Endodermal cell (in vitro differentiated cells): ENCODE results near the gene SEC61A2. TPM values are rescaled to one million over a fixed set of nuclear protein-coding genes. Genes with fewer than 3 reads are reported as not detected.

Experiments used
- DNase-seq: peaks from one replicate; pipeline ENCODE4 v3.0.0-alpha.2; 2017
- H3K27ac ChIP-seq: 2 replicates; pipeline ENCODE4 v1.5.1; 2013; ENCODE audit warnings: mild to moderate bottlenecking, low read depth, low read length, moderate library complexity
- H3K27me3 ChIP-seq: 2 replicates; pipeline ENCODE4 v1.6.1; 2013; ENCODE audit warnings: mild to moderate bottlenecking, low read length, moderate library complexity; ENCODE audit not compliant: insufficient read depth, control insufficient read depth, poor library complexity, severe bottlenecking
- H3K36me3 ChIP-seq: 2 replicates; pipeline ENCODE4 v1.7.0; 2013; ENCODE audit warnings: mild to moderate bottlenecking, low read length, moderate library complexity; ENCODE audit not compliant: control insufficient read depth, insufficient read depth
- H3K4me1 ChIP-seq: one replicate; pipeline ENCODE4 v1.7.0; 2013; ENCODE audit warnings: low read length; ENCODE audit not compliant: control insufficient read depth, insufficient read depth
- H3K4me3 ChIP-seq: 2 replicates; pipeline ENCODE4 v1.5.1; 2013; ENCODE audit warnings: mild to moderate bottlenecking, low read length, moderate library complexity
- H3K9ac ChIP-seq: 2 replicates; pipeline ENCODE4 v1.6.1; 2013; ENCODE audit warnings: mild to moderate bottlenecking, low read length, moderate library complexity; ENCODE audit not compliant: poor library complexity, severe bottlenecking; ENCODE audit errors: extremely low read depth
- H3K9me3 ChIP-seq: 2 replicates; pipeline ENCODE4 v1.6.1; 2013; ENCODE audit warnings: mild to moderate bottlenecking, low read length, moderate library complexity; ENCODE audit not compliant: control insufficient read depth
- H3K27ac Mint-ChIP-seq: 2 replicates; pipeline ENCODE4 v1.8.0; 2020; ENCODE audit warnings: mixed read lengths
- H3K27me3 Mint-ChIP-seq: 2 replicates; pipeline ENCODE4 v1.8.0; 2021; ENCODE audit warnings: mild to moderate bottlenecking, mixed read lengths; ENCODE audit not compliant: insufficient read depth
- H3K36me3 Mint-ChIP-seq: 2 replicates; pipeline ENCODE4 v1.8.0; 2020; ENCODE audit warnings: low read depth, mixed read lengths
- H3K4me1 Mint-ChIP-seq: 2 replicates; pipeline ENCODE4 v1.8.0; 2020; ENCODE audit warnings: mixed read lengths
- H3K4me3 Mint-ChIP-seq: 2 replicates; pipeline ENCODE4 v1.8.0; 2020; ENCODE audit warnings: mild to moderate bottlenecking, moderate library complexity, mixed read lengths
- H3K9me3 Mint-ChIP-seq: 2 replicates; pipeline ENCODE4 v1.8.0; 2020; ENCODE audit warnings: mild to moderate bottlenecking, mixed read lengths
- WGBS, 2 experiments: methylation state at CpG; one replicate each; pipeline versions ENCODE4 v1.1.5 to v1.1.7; 2013; ENCODE audit warnings: missing lambda C conversion rate in 2 of 2, mixed read lengths in 1 of 2; ENCODE audit not compliant: insufficient coverage in 1 of 2, insufficient read length in 1 of 2; 5-methylcytosine and 5-hydroxymethylcytosine counted together
- long read RNA-seq, 4 experiments: library from polyadenylated mRNA in 2 of 4; library from RNA in 1 of 4; library from capped mRNA in 1 of 4; stranded (forward) in 3 of 4; unstranded in 1 of 4; transcript quantifications; one replicate each; pipeline ENCODE4 v2.0.0, GENCODE V29; 2020 to 2021; ENCODE audit warnings: inconsistent platforms in 1 of 4
- polyA plus RNA-seq, 2 experiments: library from polyadenylated mRNA; stranded (reverse); fragments of 50-300 nt; gene quantifications; one replicate each; pipeline ENCODE4 v1.2.3, GENCODE V29; 2013
- total RNA-seq, 2 donors: library from RNA; stranded (reverse); fragmentation: NEBNext Ultra II Directional in 1 of 2; extraction: Animal tissue kit (Norgen Biotek cat#: 25700) in 1 of 2; gene quantifications; 2 replicates in 1 of 2; 3 replicates in 1 of 2; pipeline ENCODE4 v1.2.1, GENCODE V29; 2021
- TF ChIP-seq, protein P1 (sequence below): fragments of 200-600 bp; sonication (generic); conservative IDR thresholded peaks from 2 replicates; pipeline ENCODE4 v1.5.0; 2021; ENCODE audit warnings: antibody characterized with exemption, mild to moderate bottlenecking

The SEC61A2 gene
- total RNA-seq: 10 to 100 TPM; 24.4 to 40.5 TPM
- 30.4 TPM for polyA plus RNA-seq (2013, experiment 1 of 2)
- polyA plus RNA-seq (2013, experiment 2 of 2): 34.6 TPM
- long read RNA-seq, experiment 1, partial matches to known transcripts: 6 of 11 reads
- long read RNA-seq, experiment 1, other reads (novel, unspliced or antisense): 3 of 11 reads
- long read RNA-seq, experiment 2, transcript SEC61A2-201 (12 exons, 1,893 nt): major isoform, 53 of 65 reads
- long read RNA-seq, experiment 2, partial matches to known transcripts: 2 of 65 reads
- long read RNA-seq, experiment 2, other reads (novel, unspliced or antisense): 10 of 65 reads
- long read RNA-seq, experiment 3, transcript SEC61A2-201 (12 exons, 1,893 nt): major isoform, 58 of 66 reads
- long read RNA-seq, experiment 3, partial matches to known transcripts: 1 of 66 reads
- long read RNA-seq, experiment 3, other reads (novel, unspliced or antisense): 7 of 66 reads
- long read RNA-seq, experiment 4, transcript SEC61A2-201 (12 exons, 1,893 nt): major isoform, 32 of 40 reads
- long read RNA-seq, experiment 4, partial matches to known transcripts: 2 of 40 reads
- long read RNA-seq, experiment 4, other reads (novel, unspliced or antisense): 5 of 40 reads

DNA sequence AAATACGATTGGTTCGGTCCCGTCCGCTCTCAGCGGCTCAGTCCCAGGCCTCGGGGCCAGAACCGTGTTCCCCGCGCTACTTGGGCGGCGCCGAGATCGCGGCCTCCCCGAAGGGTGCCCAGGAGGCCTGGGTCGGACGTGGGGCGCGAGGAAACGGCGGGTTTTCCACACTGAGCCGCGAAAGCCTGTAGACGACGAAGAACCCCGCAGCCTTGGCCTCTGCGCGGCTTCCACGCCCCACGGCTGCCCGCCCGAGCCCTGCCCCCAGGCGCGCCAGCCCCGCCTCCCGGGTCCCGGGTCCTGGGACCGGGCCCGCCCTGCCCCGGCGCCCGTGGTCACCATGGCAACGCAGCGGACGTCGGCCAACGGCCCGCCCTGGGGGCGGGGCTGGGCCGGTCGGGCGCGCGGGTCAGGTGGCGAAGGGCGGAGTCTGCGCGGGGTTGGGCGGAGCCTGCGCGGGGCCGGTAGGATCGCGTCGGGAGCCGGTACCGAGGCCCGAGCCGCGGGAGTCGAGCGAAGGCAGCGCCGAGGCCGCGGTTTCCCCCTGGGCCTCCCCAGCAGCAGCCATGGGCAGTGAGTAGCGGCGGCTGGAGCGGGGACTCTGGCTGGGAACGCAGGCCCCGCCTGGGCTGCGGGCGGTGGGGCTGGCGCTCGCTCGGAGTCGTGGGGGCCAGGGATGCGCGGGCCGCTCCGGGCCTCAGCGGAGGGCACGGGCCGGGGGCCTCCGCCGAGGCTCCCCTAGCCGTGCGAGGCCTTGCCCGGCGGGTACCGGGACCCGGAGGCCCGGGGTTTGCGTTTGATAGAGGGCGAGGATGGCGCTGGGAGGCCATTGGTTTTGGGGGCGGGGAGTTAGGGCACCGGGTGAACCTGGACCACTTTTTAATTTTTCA lies at the start of gene SEC61A2:
Gene SEC61A2 (plus strand): TSS at position 456 of the 890 bp plus-strand sequence. CDS start 111 bp downstream, at position 567.
- Histone ChIP-seq H3K4me3 (peak within 1 kb of the TSS; percentile 91), H3K9me3 (no peaks in the 10 kb centered on the region), H3K27me3 (no peaks in the 10 kb centered on the region), H3K4me1 (no peaks in the 10 kb centered on the region), H3K9ac (peak within 1 kb of the TSS; percentile 72), H3K27ac (peak within 1 kb of the TSS; percentile 88), H3K36me3 (peaks cover 14% of the 10 kb centered on the region)
- TF ChIP-seq, protein P1, sequence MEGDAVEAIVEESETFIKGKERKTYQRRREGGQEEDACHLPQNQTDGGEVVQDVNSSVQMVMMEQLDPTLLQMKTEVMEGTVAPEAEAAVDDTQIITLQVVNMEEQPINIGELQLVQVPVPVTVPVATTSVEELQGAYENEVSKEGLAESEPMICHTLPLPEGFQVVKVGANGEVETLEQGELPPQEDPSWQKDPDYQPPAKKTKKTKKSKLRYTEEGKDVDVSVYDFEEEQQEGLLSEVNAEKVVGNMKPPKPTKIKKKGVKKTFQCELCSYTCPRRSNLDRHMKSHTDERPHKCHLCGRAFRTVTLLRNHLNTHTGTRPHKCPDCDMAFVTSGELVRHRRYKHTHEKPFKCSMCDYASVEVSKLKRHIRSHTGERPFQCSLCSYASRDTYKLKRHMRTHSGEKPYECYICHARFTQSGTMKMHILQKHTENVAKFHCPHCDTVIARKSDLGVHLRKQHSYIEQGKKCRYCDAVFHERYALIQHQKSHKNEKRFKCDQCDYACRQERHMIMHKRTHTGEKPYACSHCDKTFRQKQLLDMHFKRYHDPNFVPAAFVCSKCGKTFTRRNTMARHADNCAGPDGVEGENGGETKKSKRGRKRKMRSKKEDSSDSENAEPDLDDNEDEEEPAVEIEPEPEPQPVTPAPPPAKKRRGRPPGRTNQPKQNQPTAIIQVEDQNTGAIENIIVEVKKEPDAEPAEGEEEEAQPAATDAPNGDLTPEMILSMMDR: no peak
- H3K27ac Mint-ChIP-seq: peak within 1 kb of the TSS; percentile 42
- H3K4me3 Mint-ChIP-seq: peak within 1 kb of the TSS; percentile 79
- peaks cover 3% of the 10 kb centered on the region for H3K4me1 Mint-ChIP-seq
- H3K9me3 Mint-ChIP-seq: no peaks in the 10 kb centered on the region
- peaks cover 14% of the 10 kb centered on the region for H3K36me3 Mint-ChIP-seq
- no peaks in the 10 kb centered on the region for H3K27me3 Mint-ChIP-seq
- WGBS, 2 experiments: 0 to 1% methylated on average over 34 to 108 of the region's 108 CpGs
- DNase-seq: peak; percentile 98

GRCh38 chr10:12081470-12081869 lies 48.0 kb upstream of the SEC61A2 start:
- H3K27me3 Mint-ChIP-seq: no peaks in the 10 kb centered on the region
- H3K9me3 Mint-ChIP-seq: no peaks in the 10 kb centered on the region
- no peaks in the 10 kb centered on the region for H3K27me3 ChIP-seq
- H3K4me3 ChIP-seq: no peak overlapping the region
- no peak overlapping the region for H3K4me3 Mint-ChIP-seq
- no peaks in the 10 kb centered on the region for H3K4me1 ChIP-seq
- H3K36me3 ChIP-seq: peaks cover 34% of the 10 kb centered on the region
- H3K4me1 Mint-ChIP-seq: no peaks in the 10 kb centered on the region
- 90 to 91% methylated on average over 4 to 8 of the region's 8 CpGs for WGBS, 2 experiments
- H3K36me3 Mint-ChIP-seq: peaks cover 56% of the 10 kb centered on the region
- no peaks in the 10 kb centered on the region for H3K9me3 ChIP-seq
- DNase-seq: peak; percentile 59
- H3K27ac Mint-ChIP-seq: no peak overlapping the region
- no peak overlapping the region for H3K27ac ChIP-seq
- no peak overlapping the region for H3K9ac ChIP-seq
- TF ChIP-seq, protein P1: no peak

- DNase-seq: no peak
- H3K4me1 Mint-ChIP-seq: no peaks in the 10 kb centered on the region
- no peaks in the 10 kb centered on the region for H3K9me3 ChIP-seq
- no peak overlapping the region for H3K4me3 Mint-ChIP-seq
- TF ChIP-seq, protein P1: no peak
- H3K27me3 Mint-ChIP-seq: no peaks in the 10 kb centered on the region
- H3K4me3 ChIP-seq: no peak overlapping the region
- H3K4me1 ChIP-seq: no peaks in the 10 kb centered on the region
- H3K27me3 ChIP-seq: no peaks in the 10 kb centered on the region
- no peaks in the 10 kb centered on the region for H3K9me3 Mint-ChIP-seq
- WGBS, 2 experiments: 89 to 100% methylated on average over 5 to 6 of the region's 6 CpGs
- no peak overlapping the region for H3K9ac ChIP-seq
- H3K27ac Mint-ChIP-seq: no peak overlapping the region
- H3K36me3 ChIP-seq: peaks cover 39% of the 10 kb centered on the region
- peaks cover 61% of the 10 kb centered on the region for H3K36me3 Mint-ChIP-seq
- H3K27ac ChIP-seq: no peak overlapping the region
These were observed 47.5 kb upstream of the SEC61A2 start for GRCh38 chr10:12081879-12082557.
